Measurements from ENCODE around the gene C10orf53. TPM values are rescaled to one million over a fixed set of nuclear protein-coding genes. Genes with fewer than 3 reads are reported as not detected.

The C10orf53 gene
- total RNA-seq, 1 experiment from 2014 or later = not detected

DNA sequence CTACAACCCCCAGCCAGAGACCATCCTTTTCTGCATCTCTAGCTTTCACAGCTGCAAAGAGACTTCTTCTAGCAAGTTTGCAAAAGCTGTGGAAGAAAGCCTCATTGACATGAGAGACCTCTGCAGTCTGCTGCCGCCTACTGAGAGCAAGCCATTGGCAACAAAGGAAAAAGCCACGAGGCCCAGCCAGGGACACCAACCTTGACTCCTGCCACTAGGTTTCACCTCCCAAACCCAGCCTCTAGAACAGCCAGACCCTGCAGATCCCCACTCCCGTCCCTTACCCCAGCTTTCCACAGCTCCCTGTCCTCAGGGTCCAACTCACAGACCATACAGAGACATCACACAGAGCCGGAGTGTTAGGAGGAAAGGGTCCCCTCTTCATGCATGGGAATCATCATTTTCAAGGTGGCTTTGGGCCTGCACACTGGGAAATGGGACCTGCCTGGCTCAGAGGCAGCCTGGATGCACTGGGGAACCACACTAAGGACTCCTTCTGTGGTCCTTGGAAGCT lies 14.6 kb upstream of the C10orf53 start:
- Histone ChIP-seq H4K20me1 (ENCODE audit: control insufficient read depth, insufficient read depth, insufficient read length) (no peaks in the 10 kb centered on the region), H4K5ac (ENCODE audit: insufficient read length, low read depth, low read length) (no peak overlapping the region), H3K18ac (ENCODE audit: insufficient read length, low read depth, low read length) (no peak overlapping the region), H3K23me2 (ENCODE audit: insufficient read length, low read depth, low read length, poor library complexity, severe bottlenecking) (no peaks in the 10 kb centered on the region), H3K79me1 (ENCODE audit: insufficient read depth, low read depth, low read length, poor library complexity, severe bottlenecking) (no peaks in the 10 kb centered on the region), H2AK5ac (ENCODE audit: insufficient read length, low read length) (no peak overlapping the region), H3K79me2 (ENCODE audit: insufficient read depth, low read length) (no peaks in the 10 kb centered on the region), H3T11ph (ENCODE audit: low read length) (no peak overlapping the region), H2BK20ac (ENCODE audit: low read depth, low read length, poor library complexity, severe bottlenecking) (no peak overlapping the region), H3K4ac (ENCODE audit: low read depth, low read length) (no peak overlapping the region), H4K91ac (ENCODE audit: insufficient read length, low read depth, low read length) (no peak overlapping the region), H3K4me2 (ENCODE audit: insufficient read depth, insufficient read length, low read length) (no peak overlapping the region), H4K8ac (replicated peaks; ENCODE audit: insufficient read length, low read depth, low read length) (no peak overlapping the region), H3K27ac (ENCODE audit: insufficient read length, low read depth, low read length) (no peak overlapping the region), H2BK12ac (ENCODE audit: insufficient read length, low read depth, low read length) (no peak overlapping the region), H2BK5ac (ENCODE audit: insufficient read length, low read length) (no peak overlapping the region), H3K23ac (ENCODE audit: insufficient read length, low read depth, low read length) (no peak overlapping the region), H3K4me1 (ENCODE audit: insufficient read depth, low read length) (no peaks in the 10 kb centered on the region), H2BK120ac (ENCODE audit: low read depth, low read length, poor library complexity, severe bottlenecking) (no peak overlapping the region), H3K9ac (ENCODE audit: extremely low read depth, insufficient read length, low read length) (no peak overlapping the region), H3K27me3 (ENCODE audit: insufficient read depth, low read length) (peaks cover 3% of the 10 kb centered on the region; the same call in 1 of the 2 replicates), H2BK15ac (ENCODE audit: low read depth, low read length) (no peak overlapping the region), H2AFZ (ENCODE audit: low read length) (no peak overlapping the region), H3K56ac (ENCODE audit: insufficient read length, low read depth, low read length) (no peak overlapping the region), H3K14ac (ENCODE audit: insufficient read depth, low read length) (no peak overlapping the region; the same call in 1 of the 2 replicates), H3K9me3 (ENCODE audit: control insufficient read depth, low read depth, low read length) (no peaks in the 10 kb centered on the region)
- Mint-ChIP-seq H3K4me3 (no peak overlapping the region), H3K36me3 (ENCODE audit: insufficient read depth in 1 of 3, low read depth in 3 of 3) (no peaks in the 10 kb centered on the region; a peak in 1 of 7 replicates), H3K27ac (peak overlapping the region in 1 of 3 experiments; percentile 76; a peak in 1 of 7 replicates), H3K9me3 (peaks cover 2% of the 10 kb centered on the region in 2 experiments; a peak in 4 of 5 replicates), H3K27me3 (ENCODE audit: low read depth) (peaks cover 91% of the 10 kb centered on the region), H3K4me1 (peaks cover 13 to 16% of the 10 kb centered on the region in 2 experiments)
- DNase-seq = peak; percentile 24
- WGBS (ENCODE audit: extremely low coverage, insufficient read length, low lambda C conversion rate) = no CpG with 5 or more reads among the region's 4 CpGs
- TF ChIP-seq, protein P1, sequence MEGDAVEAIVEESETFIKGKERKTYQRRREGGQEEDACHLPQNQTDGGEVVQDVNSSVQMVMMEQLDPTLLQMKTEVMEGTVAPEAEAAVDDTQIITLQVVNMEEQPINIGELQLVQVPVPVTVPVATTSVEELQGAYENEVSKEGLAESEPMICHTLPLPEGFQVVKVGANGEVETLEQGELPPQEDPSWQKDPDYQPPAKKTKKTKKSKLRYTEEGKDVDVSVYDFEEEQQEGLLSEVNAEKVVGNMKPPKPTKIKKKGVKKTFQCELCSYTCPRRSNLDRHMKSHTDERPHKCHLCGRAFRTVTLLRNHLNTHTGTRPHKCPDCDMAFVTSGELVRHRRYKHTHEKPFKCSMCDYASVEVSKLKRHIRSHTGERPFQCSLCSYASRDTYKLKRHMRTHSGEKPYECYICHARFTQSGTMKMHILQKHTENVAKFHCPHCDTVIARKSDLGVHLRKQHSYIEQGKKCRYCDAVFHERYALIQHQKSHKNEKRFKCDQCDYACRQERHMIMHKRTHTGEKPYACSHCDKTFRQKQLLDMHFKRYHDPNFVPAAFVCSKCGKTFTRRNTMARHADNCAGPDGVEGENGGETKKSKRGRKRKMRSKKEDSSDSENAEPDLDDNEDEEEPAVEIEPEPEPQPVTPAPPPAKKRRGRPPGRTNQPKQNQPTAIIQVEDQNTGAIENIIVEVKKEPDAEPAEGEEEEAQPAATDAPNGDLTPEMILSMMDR (conservative IDR thresholded peaks at IDR 0.05) = no peak
